ENCODE results near the gene COL5A2.

- TF ChIP-seq CTCF (IDR thresholded peaks at IDR 0.05) = no peak
- no peak for TF ChIP-seq POLR2A (IDR thresholded peaks at IDR 0.05)
- TF ChIP-seq POLR2AphosphoS5 (IDR thresholded peaks at IDR 0.05) = no peak
- no peak for TF ChIP-seq EP300 (IDR thresholded peaks at IDR 0.05)
Observed at GRCh38 chr2:189134485-189134884, 45.1 kb downstream of the COL5A2 start.

All from upper lobe of left lung (tissue), 4 donors.